ENCODE data around the gene MNS1.

DNA sequence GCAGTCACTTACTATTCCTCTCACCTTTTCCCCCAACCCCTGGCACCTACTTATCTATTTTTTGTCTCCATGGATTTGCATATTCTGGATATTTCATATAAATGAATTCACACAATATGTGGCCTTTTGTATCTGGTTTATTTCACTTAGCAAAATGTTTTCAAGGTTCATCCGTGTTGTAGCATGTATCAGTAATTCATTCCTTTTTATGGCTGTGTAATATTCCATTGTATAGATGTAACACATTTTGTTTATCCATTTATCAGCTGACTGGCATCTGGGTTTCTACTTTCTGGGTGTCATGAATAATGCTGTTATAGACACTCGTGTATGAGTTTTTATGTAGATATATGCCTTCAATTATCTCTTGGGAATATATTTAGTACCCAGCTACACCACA lies 5.8 kb downstream of the MNS1 start:
- TF ChIP-seq ZNF350 (CRISPR knock-in tag; IDR thresholded peaks at IDR 0.05; ENCODE audit: borderline replicate concordance, low read depth) = no peak
- TF ChIP-seq EZH2 (conservative IDR thresholded peaks at IDR 0.05; ENCODE audit: low read depth, low read length) = no peak
- no peak for TF ChIP-seq NFIC (IDR thresholded peaks at IDR 0.05; ENCODE audit: low read length)
- TF ChIP-seq, protein P1, sequence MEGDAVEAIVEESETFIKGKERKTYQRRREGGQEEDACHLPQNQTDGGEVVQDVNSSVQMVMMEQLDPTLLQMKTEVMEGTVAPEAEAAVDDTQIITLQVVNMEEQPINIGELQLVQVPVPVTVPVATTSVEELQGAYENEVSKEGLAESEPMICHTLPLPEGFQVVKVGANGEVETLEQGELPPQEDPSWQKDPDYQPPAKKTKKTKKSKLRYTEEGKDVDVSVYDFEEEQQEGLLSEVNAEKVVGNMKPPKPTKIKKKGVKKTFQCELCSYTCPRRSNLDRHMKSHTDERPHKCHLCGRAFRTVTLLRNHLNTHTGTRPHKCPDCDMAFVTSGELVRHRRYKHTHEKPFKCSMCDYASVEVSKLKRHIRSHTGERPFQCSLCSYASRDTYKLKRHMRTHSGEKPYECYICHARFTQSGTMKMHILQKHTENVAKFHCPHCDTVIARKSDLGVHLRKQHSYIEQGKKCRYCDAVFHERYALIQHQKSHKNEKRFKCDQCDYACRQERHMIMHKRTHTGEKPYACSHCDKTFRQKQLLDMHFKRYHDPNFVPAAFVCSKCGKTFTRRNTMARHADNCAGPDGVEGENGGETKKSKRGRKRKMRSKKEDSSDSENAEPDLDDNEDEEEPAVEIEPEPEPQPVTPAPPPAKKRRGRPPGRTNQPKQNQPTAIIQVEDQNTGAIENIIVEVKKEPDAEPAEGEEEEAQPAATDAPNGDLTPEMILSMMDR (CRISPR knock-in tag; IDR thresholded peaks at IDR 0.05) = no peak
- TF ChIP-seq, protein P2, sequence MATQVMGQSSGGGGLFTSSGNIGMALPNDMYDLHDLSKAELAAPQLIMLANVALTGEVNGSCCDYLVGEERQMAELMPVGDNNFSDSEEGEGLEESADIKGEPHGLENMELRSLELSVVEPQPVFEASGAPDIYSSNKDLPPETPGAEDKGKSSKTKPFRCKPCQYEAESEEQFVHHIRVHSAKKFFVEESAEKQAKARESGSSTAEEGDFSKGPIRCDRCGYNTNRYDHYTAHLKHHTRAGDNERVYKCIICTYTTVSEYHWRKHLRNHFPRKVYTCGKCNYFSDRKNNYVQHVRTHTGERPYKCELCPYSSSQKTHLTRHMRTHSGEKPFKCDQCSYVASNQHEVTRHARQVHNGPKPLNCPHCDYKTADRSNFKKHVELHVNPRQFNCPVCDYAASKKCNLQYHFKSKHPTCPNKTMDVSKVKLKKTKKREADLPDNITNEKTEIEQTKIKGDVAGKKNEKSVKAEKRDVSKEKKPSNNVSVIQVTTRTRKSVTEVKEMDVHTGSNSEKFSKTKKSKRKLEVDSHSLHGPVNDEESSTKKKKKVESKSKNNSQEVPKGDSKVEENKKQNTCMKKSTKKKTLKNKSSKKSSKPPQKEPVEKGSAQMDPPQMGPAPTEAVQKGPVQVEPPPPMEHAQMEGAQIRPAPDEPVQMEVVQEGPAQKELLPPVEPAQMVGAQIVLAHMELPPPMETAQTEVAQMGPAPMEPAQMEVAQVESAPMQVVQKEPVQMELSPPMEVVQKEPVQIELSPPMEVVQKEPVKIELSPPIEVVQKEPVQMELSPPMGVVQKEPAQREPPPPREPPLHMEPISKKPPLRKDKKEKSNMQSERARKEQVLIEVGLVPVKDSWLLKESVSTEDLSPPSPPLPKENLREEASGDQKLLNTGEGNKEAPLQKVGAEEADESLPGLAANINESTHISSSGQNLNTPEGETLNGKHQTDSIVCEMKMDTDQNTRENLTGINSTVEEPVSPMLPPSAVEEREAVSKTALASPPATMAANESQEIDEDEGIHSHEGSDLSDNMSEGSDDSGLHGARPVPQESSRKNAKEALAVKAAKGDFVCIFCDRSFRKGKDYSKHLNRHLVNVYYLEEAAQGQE (IDR thresholded peaks at IDR 0.05; ENCODE audit: borderline replicate concordance in 1 of 2, low read depth in 1 of 2, low read length in 2 of 2) = no peak
- TF ChIP-seq SRSF1 (optimal IDR thresholded peaks at IDR 0.05; ENCODE audit: low read depth, low read length) = no peak
- TF ChIP-seq HNRNPH1 (optimal IDR thresholded peaks at IDR 0.05; ENCODE audit: low read depth, low read length) = no peak
- no peak for TF ChIP-seq CENPX (CRISPR knock-in tag; IDR thresholded peaks at IDR 0.05)
- TF ChIP-seq ZNF792 (CRISPR knock-in tag; IDR thresholded peaks at IDR 0.05) = no peak
- no peak for TF ChIP-seq EP300 (IDR thresholded peaks at IDR 0.05; ENCODE audit: low read depth in 2 of 2, low read length in 2 of 2)
- no peak for TF ChIP-seq EP300 (CRISPR knock-in tag; IDR thresholded peaks at IDR 0.05; ENCODE audit: borderline replicate concordance)
- TF ChIP-seq ZNF160 (CRISPR knock-in tag; IDR thresholded peaks at IDR 0.05) = no peak
- TF ChIP-seq, protein P3, sequence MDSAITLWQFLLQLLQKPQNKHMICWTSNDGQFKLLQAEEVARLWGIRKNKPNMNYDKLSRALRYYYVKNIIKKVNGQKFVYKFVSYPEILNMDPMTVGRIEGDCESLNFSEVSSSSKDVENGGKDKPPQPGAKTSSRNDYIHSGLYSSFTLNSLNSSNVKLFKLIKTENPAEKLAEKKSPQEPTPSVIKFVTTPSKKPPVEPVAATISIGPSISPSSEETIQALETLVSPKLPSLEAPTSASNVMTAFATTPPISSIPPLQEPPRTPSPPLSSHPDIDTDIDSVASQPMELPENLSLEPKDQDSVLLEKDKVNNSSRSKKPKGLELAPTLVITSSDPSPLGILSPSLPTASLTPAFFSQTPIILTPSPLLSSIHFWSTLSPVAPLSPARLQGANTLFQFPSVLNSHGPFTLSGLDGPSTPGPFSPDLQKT (CRISPR knock-in tag; IDR thresholded peaks at IDR 0.05; ENCODE audit: borderline replicate concordance) = no peak
- TF ChIP-seq SMC3 (IDR thresholded peaks at IDR 0.05; ENCODE audit: low read length) = no peak
